ENCODE measurements around the gene CYBRD1. TPM values are rescaled to one million over a fixed set of nuclear protein-coding genes. Genes with fewer than 3 reads are reported as not detected.

CYBRD1 gene
- total RNA-seq, 2 donors from 2014 or later, result 67.9 to 130 TPM

GRCh38 chr2:171583566-171583965, 61.3 kb downstream of the CYBRD1 start:
- no peaks in the 10 kb centered on the region for H3K27me3 ChIP-seq (replicated peaks; ENCODE audit: insufficient read depth)
- H3K36me3 ChIP-seq, result no peaks in the 10 kb centered on the region
- H3K4me1 ChIP-seq (replicated peaks), result no peaks in the 10 kb centered on the region
- TF ChIP-seq POLR2AphosphoS5 (IDR thresholded peaks at IDR 0.05), result no peak
- TF ChIP-seq POLR2A (IDR thresholded peaks at IDR 0.05), result no peak
- no peak for TF ChIP-seq CTCF (IDR thresholded peaks at IDR 0.05)
- no peak overlapping the region for H3K27ac ChIP-seq
- no peaks in the 10 kb centered on the region for H3K9me3 ChIP-seq
- WGBS, result 67% methylated on average over 1 of the region's 1 CpG
- no peak for DNase-seq (ENCODE audit: low spot score)
- intact Hi-C loops (cut with DNase I), result no loop called here
- H3K4me3 ChIP-seq, result no peak overlapping the region

GRCh38 chr2:171584001-171584400, 61.7 kb downstream of the CYBRD1 start:
- Histone ChIP-seq H3K9me3 (no peaks in the 10 kb centered on the region), H3K27ac (no peak overlapping the region), H3K4me3 (no peak overlapping the region), H3K36me3 (no peaks in the 10 kb centered on the region), H3K4me1 (replicated peaks) (no peaks in the 10 kb centered on the region), H3K27me3 (replicated peaks; ENCODE audit: insufficient read depth) (no peaks in the 10 kb centered on the region)
- intact Hi-C loops (cut with DNase I), result no loop called here
- no peak for TF ChIP-seq POLR2AphosphoS5 (IDR thresholded peaks at IDR 0.05)
- no peak for TF ChIP-seq POLR2A (IDR thresholded peaks at IDR 0.05)
- TF ChIP-seq CTCF (IDR thresholded peaks at IDR 0.05), result no peak
- 13% methylated on average over 1 of the region's 1 CpG for WGBS
- DNase-seq (ENCODE audit: low spot score), result no peak

GRCh38 chr2:171587132-171587531, 64.9 kb downstream of the CYBRD1 start:
- Histone ChIP-seq H3K4me3 (no peak overlapping the region), H3K27ac (no peak overlapping the region), H3K4me1 (replicated peaks) (no peaks in the 10 kb centered on the region), H3K36me3 (no peaks in the 10 kb centered on the region), H3K27me3 (replicated peaks; ENCODE audit: insufficient read depth) (no peaks in the 10 kb centered on the region), H3K9me3 (no peaks in the 10 kb centered on the region)
- TF ChIP-seq POLR2A (IDR thresholded peaks at IDR 0.05), result no peak
- no peak for TF ChIP-seq CTCF (IDR thresholded peaks at IDR 0.05)
- DNase-seq (ENCODE audit: low spot score), result no peak
- WGBS, result 68% methylated on average over 4 of the region's 4 CpGs
- intact Hi-C loops (cut with DNase I), result no loop called here

- intact Hi-C loops (cut with DNase I), result no loop called here
Observed at GRCh38 chr2:171587567-171587966, 65.3 kb downstream of the CYBRD1 start.

More at GRCh38 chr2:171587567-171587966, 65.3 kb downstream of the CYBRD1 start:
- Histone ChIP-seq H3K27ac (no peak overlapping the region), H3K36me3 (no peaks in the 10 kb centered on the region), H3K9me3 (no peaks in the 10 kb centered on the region), H3K4me3 (no peak overlapping the region), H3K27me3 (replicated peaks; ENCODE audit: insufficient read depth) (no peaks in the 10 kb centered on the region), H3K4me1 (replicated peaks) (no peaks in the 10 kb centered on the region)
- WGBS, result 77% methylated on average over 4 of the region's 4 CpGs
- no peak for DNase-seq (ENCODE audit: low spot score)
- TF ChIP-seq POLR2AphosphoS5 (IDR thresholded peaks at IDR 0.05) (no peak), POLR2A (IDR thresholded peaks at IDR 0.05) (no peak), CTCF (IDR thresholded peaks at IDR 0.05) (no peak)
